ENCODE measurements around the gene GMCL2. TPM values are rescaled to one million over a fixed set of nuclear protein-coding genes. Genes with fewer than 3 reads are reported as not detected.

GMCL2 gene
- total and polyA plus RNA-seq, 9 of the 15 experiments (the other 6 are each of a cell fraction or from before 2014, with no cell fraction given) = 0.04 TPM; not detected in 8

DNA sequence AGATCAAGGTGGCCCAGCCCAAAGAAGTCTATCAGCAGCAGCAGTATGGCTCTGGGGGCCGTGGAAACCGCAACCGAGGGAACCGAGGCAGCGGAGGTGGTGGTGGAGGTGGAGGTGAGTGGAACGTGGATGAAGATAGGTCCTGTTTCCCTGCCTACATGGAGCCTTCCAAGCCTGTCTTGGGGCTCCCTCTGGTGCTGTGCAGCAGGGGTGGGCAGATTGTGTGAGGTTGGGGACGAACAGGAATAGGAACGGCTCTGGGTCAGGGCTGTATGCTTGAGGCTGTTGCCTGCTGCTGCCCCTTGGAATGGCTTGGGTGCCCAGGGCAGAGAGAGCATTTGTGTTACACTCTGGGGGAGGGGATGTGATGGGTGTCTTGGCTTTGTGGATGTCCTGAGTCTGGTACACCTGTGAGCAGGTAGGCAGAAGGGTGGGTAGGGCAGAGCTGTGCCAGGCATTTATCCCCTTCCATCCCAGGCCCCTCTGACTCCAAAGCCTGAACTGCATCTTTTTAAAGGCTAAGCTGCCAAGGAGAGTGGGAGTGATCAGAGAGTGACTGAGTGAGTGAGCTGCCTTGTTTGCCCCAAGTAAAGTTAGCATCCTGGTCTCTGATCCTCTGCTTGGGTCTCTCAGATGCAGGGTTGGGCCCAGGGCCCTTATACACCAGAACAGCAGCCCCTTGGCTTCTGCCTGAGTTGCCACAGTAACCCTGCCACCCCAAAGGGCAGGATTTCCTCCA is 22.3 kb upstream of the GMCL2 start (continued):
- TF ChIP-seq, protein P1, sequence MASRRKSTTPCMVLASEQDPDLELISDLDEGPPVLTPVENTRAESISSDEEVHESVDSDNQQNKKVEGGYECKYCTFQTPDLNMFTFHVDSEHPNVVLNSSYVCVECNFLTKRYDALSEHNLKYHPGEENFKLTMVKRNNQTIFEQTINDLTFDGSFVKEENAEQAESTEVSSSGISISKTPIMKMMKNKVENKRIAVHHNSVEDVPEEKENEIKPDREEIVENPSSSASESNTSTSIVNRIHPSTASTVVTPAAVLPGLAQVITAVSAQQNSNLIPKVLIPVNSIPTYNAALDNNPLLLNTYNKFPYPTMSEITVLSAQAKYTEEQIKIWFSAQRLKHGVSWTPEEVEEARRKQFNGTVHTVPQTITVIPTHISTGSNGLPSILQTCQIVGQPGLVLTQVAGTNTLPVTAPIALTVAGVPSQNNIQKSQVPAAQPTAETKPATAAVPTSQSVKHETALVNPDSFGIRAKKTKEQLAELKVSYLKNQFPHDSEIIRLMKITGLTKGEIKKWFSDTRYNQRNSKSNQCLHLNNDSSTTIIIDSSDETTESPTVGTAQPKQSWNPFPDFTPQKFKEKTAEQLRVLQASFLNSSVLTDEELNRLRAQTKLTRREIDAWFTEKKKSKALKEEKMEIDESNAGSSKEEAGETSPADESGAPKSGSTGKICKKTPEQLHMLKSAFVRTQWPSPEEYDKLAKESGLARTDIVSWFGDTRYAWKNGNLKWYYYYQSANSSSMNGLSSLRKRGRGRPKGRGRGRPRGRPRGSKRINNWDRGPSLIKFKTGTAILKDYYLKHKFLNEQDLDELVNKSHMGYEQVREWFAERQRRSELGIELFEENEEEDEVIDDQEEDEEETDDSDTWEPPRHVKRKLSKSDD (conservative IDR thresholded peaks at IDR 0.05; ENCODE audit: low read length) = no peak
- TF ChIP-seq, protein P2, sequence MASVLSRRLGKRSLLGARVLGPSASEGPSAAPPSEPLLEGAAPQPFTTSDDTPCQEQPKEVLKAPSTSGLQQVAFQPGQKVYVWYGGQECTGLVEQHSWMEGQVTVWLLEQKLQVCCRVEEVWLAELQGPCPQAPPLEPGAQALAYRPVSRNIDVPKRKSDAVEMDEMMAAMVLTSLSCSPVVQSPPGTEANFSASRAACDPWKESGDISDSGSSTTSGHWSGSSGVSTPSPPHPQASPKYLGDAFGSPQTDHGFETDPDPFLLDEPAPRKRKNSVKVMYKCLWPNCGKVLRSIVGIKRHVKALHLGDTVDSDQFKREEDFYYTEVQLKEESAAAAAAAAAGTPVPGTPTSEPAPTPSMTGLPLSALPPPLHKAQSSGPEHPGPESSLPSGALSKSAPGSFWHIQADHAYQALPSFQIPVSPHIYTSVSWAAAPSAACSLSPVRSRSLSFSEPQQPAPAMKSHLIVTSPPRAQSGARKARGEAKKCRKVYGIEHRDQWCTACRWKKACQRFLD (CRISPR knock-in tag; IDR thresholded peaks at IDR 0.05) = no peak
- TF ChIP-seq SIN3A (IDR thresholded peaks at IDR 0.05; ENCODE audit: borderline replicate concordance in 2 of 2, control insufficient read depth in 1 of 2, low read depth in 2 of 2, low read length in 2 of 2) (no peak), ZNF445 (CRISPR knock-in tag; IDR thresholded peaks at IDR 0.05; ENCODE audit: low read depth) (no peak), ZSCAN32 (CRISPR knock-in tag; IDR thresholded peaks at IDR 0.05) (no peak), TFAM (CRISPR knock-in tag; conservative IDR thresholded peaks at IDR 0.05) (no peak), SIX5 (IDR thresholded peaks at IDR 0.05; ENCODE audit: borderline replicate concordance in 1 of 2, insufficient read depth in 1 of 2, low read depth in 1 of 2, low read length in 2 of 2) (no peak), RBBP5 (IDR thresholded peaks at IDR 0.05; ENCODE audit: borderline replicate concordance, insufficient read depth, low read length, poor library complexity, severe bottlenecking) (no peak), ZNF239 (CRISPR knock-in tag; IDR thresholded peaks at IDR 0.05) (no peak), SNIP1 (IDR thresholded peaks at IDR 0.05; ENCODE audit: low read depth) (no peak), CBX1 (IDR thresholded peaks at IDR 0.05; ENCODE audit: low read depth) (no peak), ZNF444 (CRISPR knock-in tag; IDR thresholded peaks at IDR 0.05) (no peak), SRSF1 (IDR thresholded peaks at IDR 0.05; ENCODE audit: low read depth, low read length) (no peak)
- TF ChIP-seq, protein P3, sequence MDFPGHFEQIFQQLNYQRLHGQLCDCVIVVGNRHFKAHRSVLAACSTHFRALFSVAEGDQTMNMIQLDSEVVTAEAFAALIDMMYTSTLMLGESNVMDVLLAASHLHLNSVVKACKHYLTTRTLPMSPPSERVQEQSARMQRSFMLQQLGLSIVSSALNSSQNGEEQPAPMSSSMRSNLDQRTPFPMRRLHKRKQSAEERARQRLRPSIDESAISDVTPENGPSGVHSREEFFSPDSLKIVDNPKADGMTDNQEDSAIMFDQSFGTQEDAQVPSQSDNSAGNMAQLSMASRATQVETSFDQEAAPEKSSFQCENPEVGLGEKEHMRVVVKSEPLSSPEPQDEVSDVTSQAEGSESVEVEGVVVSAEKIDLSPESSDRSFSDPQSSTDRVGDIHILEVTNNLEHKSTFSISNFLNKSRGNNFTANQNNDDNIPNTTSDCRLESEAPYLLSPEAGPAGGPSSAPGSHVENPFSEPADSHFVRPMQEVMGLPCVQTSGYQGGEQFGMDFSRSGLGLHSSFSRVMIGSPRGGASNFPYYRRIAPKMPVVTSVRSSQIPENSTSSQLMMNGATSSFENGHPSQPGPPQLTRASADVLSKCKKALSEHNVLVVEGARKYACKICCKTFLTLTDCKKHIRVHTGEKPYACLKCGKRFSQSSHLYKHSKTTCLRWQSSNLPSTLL (IDR thresholded peaks at IDR 0.05) = no peak
- TF ChIP-seq, protein P4, sequence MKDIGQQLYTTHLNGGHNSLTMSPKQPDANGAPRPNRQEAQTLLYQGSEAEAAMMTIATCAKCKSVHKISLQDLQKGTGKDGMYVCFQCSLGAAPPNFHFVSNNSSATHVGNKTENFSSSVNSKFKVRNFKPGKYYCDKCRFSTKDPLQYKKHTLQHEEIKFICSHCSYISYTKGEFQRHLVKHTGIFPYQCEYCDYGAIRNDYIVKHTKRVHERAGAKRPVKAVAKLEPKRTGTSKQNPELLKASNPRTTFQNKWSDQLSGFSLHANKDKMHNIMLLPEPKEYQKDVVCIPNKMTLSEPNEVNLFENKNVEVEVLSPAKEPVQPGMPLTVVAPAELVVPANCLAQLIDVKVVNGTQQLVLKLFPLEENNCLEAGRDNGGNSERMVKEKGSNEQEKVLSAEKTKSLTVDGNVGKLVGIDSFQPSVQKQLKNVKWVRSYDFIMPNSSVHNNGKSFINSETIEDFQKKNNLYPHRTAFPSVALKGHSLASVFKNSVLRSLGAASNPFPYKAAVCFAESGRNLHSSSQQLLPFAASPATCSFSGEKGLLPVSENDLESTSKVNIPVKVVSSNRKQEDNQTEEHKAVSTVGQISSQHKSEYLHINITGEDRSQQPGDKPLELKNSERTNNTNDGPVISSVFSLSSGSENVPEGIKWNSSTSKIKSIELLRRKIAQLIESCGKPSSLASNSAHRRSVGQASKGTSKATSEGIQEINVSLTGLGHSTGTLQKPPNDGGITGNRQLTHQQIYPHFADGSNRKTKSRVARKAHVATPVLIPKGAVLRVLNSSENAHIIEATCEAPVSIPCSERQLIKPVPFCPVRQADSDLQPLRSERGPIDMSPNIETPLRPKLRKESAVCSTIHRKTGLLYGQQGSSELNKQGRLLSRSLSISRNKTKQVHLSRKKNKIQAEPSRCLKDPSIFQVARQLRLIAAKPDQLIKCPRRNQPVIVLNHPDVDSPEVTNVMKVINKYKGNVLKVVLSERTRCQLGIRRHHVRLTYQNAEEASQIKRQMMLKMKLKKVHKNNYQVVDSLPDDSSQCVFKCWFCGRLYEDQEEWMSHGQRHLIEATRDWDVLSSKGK (CRISPR knock-in tag; IDR thresholded peaks at IDR 0.05) = no peak

Data from K562 (cell line).